Stromal cell of bone marrow (primary cell): ENCODE results near the gene PALLD.

Experiments used
- DNase-seq: peaks from one replicate; pipeline ENCODE4 v3.0.0-alpha.2; 2012; ENCODE audit warnings: low read depth

Gene PALLD

GRCh38 chr4:168765322-168765721, 268.5 kb downstream of the PALLD start:
- DNase-seq: no peak

- DNase-seq: peak; percentile 66
Observed at GRCh38 chr4:168765726-168766125, 268.9 kb downstream of the PALLD start.

- peak; percentile 70 for DNase-seq
Observed at GRCh38 chr4:168766604-168767316, 269.9 kb downstream of the PALLD start.

GRCh38 chr4:168769416-168769815, 272.6 kb downstream of the PALLD start:
- peak; percentile 66 for DNase-seq

GRCh38 chr4:168769837-168770236, 273.0 kb downstream of the PALLD start:
- no peak for DNase-seq

- no peak for DNase-seq
Observed at GRCh38 chr4:168771251-168771650, 274.4 kb downstream of the PALLD start.

- no peak for DNase-seq
Observed at GRCh38 chr4:168773388-168774195, 276.7 kb downstream of the PALLD start.

- no peak for DNase-seq
Observed at GRCh38 chr4:168776382-168776781, 279.5 kb downstream of the PALLD start.

GRCh38 chr4:168777277-168777965, 280.6 kb downstream of the PALLD start:
- DNase-seq: no peak

- DNase-seq: no peak
Observed at GRCh38 chr4:168781341-168781740, 284.5 kb downstream of the PALLD start.

GRCh38 chr4:168781926-168782325, 285.1 kb downstream of the PALLD start:
- DNase-seq: no peak

- DNase-seq: no peak
Observed at GRCh38 chr4:168782439-168782838, 285.6 kb downstream of the PALLD start.

- DNase-seq: no peak
Observed at GRCh38 chr4:168784786-168785461, 288.1 kb downstream of the PALLD start.

GRCh38 chr4:168787334-168787733, 290.5 kb downstream of the PALLD start:
- DNase-seq: no peak

GRCh38 chr4:168787801-168788595, 291.1 kb downstream of the PALLD start:
- DNase-seq: no peak

- DNase-seq: no peak
Observed at GRCh38 chr4:168790898-168791297, 294.0 kb downstream of the PALLD start.

- DNase-seq: no peak
Observed at GRCh38 chr4:168791376-168791775, 294.5 kb downstream of the PALLD start.

- no peak for DNase-seq
Observed at GRCh38 chr4:168793542-168793941, 296.7 kb downstream of the PALLD start.

GRCh38 chr4:168794092-168794707, 297.3 kb downstream of the PALLD start:
- DNase-seq: no peak

GRCh38 chr4:168794881-168795280, 298.0 kb downstream of the PALLD start:
- no peak for DNase-seq

- no peak for DNase-seq
Observed at GRCh38 chr4:168795346-168795745, 298.5 kb downstream of the PALLD start.
